Keratinocyte (primary cell): Measurements from ENCODE around the gene LINGO1. TPM values are rescaled to one million over a fixed set of nuclear protein-coding genes. Genes with fewer than 3 reads are reported as not detected.

Experiments
- DNase-seq: peaks from one replicate; pipeline ENCODE4 v3.0.0-alpha.2; 2011; ENCODE audit warnings: low read depth, missing footprints, low spot score
- FAIRE-seq: peaks from 2 replicates; lab custom pipeline; 2011; peaks lifted over from hg19 to GRCh38; lab: Jason Lieb, UNC
- H2AFZ ChIP-seq: 2 replicates; pipeline ENCODE4 v1.6.0; 2012; ENCODE audit warnings: low read length, control low read depth, inconsistent platforms; ENCODE audit not compliant: control insufficient read depth
- H3K27ac ChIP-seq: 2 replicates; pipeline ENCODE4 v1.5.1; 2011; ENCODE audit warnings: low read length; ENCODE audit not compliant: control insufficient read depth, insufficient read depth
- H3K27me3 ChIP-seq: 3 replicates; pipeline ENCODE4 v1.6.0; 2011; ENCODE audit warnings: low read length; ENCODE audit not compliant: control insufficient read depth, insufficient read depth; ENCODE audit errors: extremely low read depth
- H3K36me3 ChIP-seq, 2 experiments: 2 replicates in 1 of 2; 3 replicates in 1 of 2; pipeline ENCODE4 v1.5.1; 2011; ENCODE audit warnings: low read length in 2 of 2, mild to moderate bottlenecking in 1 of 2; ENCODE audit not compliant: control insufficient read depth in 2 of 2, insufficient read depth in 2 of 2; ENCODE audit errors: extremely low read depth in 1 of 2
- H3K4me1 ChIP-seq: 3 replicates; pipeline ENCODE4 v1.5.1; 2011; ENCODE audit warnings: low read length; ENCODE audit not compliant: control insufficient read depth, insufficient read depth; ENCODE audit errors: extremely low read depth
- H3K4me2 ChIP-seq: 3 replicates; pipeline ENCODE4 v1.6.0; 2011; ENCODE audit warnings: low read depth, low read length; ENCODE audit not compliant: control insufficient read depth, insufficient read depth; ENCODE audit errors: extremely low read depth
- H3K4me3 ChIP-seq, 3 experiments: fragments of 200-600 bp in 1 of 3; sonication (generic) in 1 of 3; 2 replicates in 2 of 3; 3 replicates in 1 of 3; pipeline ENCODE4 v1.5.1; 2011 to 2016; ENCODE audit warnings: low read length in 3 of 3, mild to moderate bottlenecking in 3 of 3, control low read depth in 2 of 3, inconsistent platforms in 1 of 3, low read depth in 1 of 3, mixed read lengths in 1 of 3, mixed run types in 1 of 3, moderate library complexity in 1 of 3; ENCODE audit not compliant: control insufficient read depth in 2 of 3, insufficient read depth in 2 of 3; ENCODE audit errors: extremely low read depth in 1 of 3
- H3K79me2 ChIP-seq: 2 replicates; pipeline ENCODE4 v1.6.0; 2012; ENCODE audit warnings: low read length; ENCODE audit not compliant: control insufficient read depth, insufficient read depth
- H3K9ac ChIP-seq: 3 replicates; pipeline ENCODE4 v1.6.0; 2011; ENCODE audit warnings: low read length; ENCODE audit not compliant: control insufficient read depth, insufficient read depth; ENCODE audit errors: extremely low read depth
- H3K9me1 ChIP-seq: 3 replicates; pipeline ENCODE4 v1.6.0; 2011; ENCODE audit warnings: low read length; ENCODE audit not compliant: control insufficient read depth, insufficient read depth; ENCODE audit errors: extremely low read depth
- H3K9me3 ChIP-seq: 2 replicates; pipeline ENCODE4 v1.5.1; 2012; ENCODE audit warnings: low read depth, low read length; ENCODE audit not compliant: control insufficient read depth
- H4K20me1 ChIP-seq: 3 replicates; pipeline ENCODE4 v1.6.0; 2011; ENCODE audit warnings: low read length; ENCODE audit not compliant: control insufficient read depth, insufficient read depth; ENCODE audit errors: extremely low read depth
- CTCF ChIP-seq, 3 experiments: IDR thresholded peaks in 1 of 3; conservative IDR thresholded peaks in 1 of 3; optimal IDR thresholded peaks in 1 of 3; 2 replicates in 2 of 3; 3 replicates in 1 of 3; pipeline versions ENCODE3 to v1.5.1; 2011; ENCODE audit warnings: low read length in 3 of 3, mild to moderate bottlenecking in 3 of 3, moderate library complexity in 2 of 3, control low read depth in 1 of 3, inconsistent platforms in 1 of 3; ENCODE audit not compliant: insufficient read depth in 2 of 3; ENCODE audit errors: extremely low read depth in 1 of 3
- EZH2 ChIP-seq: IDR thresholded peaks from one replicate; pipeline ENCODE4 v1.6.1; 2012; ENCODE audit warnings: inconsistent platforms, mild to moderate bottlenecking, low read length, moderate library complexity
- dilution Hi-C: fragments of 300-500 bp; cut with MboI; formaldehyde crosslinking; loops from one replicate; pipeline ENCODE4 v1.7.0; 2020; ENCODE audit warnings: low sequenced_read_pairs; ENCODE audit not compliant: extremely low pct_ligation_motif_present
- polyA plus RNA-seq, 5 experiments: library from polyadenylated mRNA; depleted of rRNA in 3 of 5; stranded (reverse) in 3 of 5; stranded (forward) in 1 of 5; unstranded in 1 of 5; fragments of >200 nt; gene quantifications; 1 replicate in 1 of 5; 2 replicates in 3 of 5; 3 replicates in 1 of 5; pipeline versions ENCODE4 v1.2.1 to v1.2.3, GENCODE V29; 2011 to 2012; ENCODE audit warnings: missing spikeins in 2 of 5, low read depth in 1 of 5, low replicate concordance in 1 of 5

Gene LINGO1
- polyA plus RNA-seq, 1 donor (not counting 4 experiments of a cell fraction or from before 2014, with no cell fraction given), result not detected

GRCh38 chr15:77614251-77614806 is 18.4 kb downstream of the LINGO1 start:
- TF ChIP-seq EZH2, result no peak
- no peak for TF ChIP-seq CTCF (optimal IDR thresholded peaks at IDR 0.05 in 1 of 3, IDR thresholded peaks at IDR 0.05 in 1 of 3, conservative IDR thresholded peaks at IDR 0.05 in 1 of 3; ENCODE audit: extremely low read depth in 1 of 3, insufficient read depth in 2 of 3, low read length in 3 of 3)
- no peak for FAIRE-seq
- Histone ChIP-seq H2AFZ (no peak overlapping the region), H3K27me3 (peaks cover 2% of the 10 kb centered on the region), H3K9me3 (no peaks in the 10 kb centered on the region), H3K79me2 (no peaks in the 10 kb centered on the region), H3K4me2 (no peak overlapping the region), H3K9me1 (no peaks in the 10 kb centered on the region), H3K36me3 (no peaks in the 10 kb centered on the region), H3K27ac (no peak overlapping the region), H3K4me3 (no peak overlapping the region), H3K4me1 (no peaks in the 10 kb centered on the region), H3K9ac (no peak overlapping the region), H4K20me1 (no peaks in the 10 kb centered on the region)
- no peak for DNase-seq
- dilution Hi-C loops, result no loop called here

- Histone ChIP-seq H3K36me3 (no peaks in the 10 kb centered on the region), H3K9ac (no peak overlapping the region), H3K79me2 (no peaks in the 10 kb centered on the region), H3K4me1 (no peaks in the 10 kb centered on the region), H3K9me3 (no peaks in the 10 kb centered on the region), H3K9me1 (no peaks in the 10 kb centered on the region), H3K4me3 (no peak overlapping the region), H3K4me2 (no peak overlapping the region), H3K27me3 (peaks cover 2% of the 10 kb centered on the region), H2AFZ (no peak overlapping the region), H4K20me1 (no peaks in the 10 kb centered on the region), H3K27ac (no peak overlapping the region)
- DNase-seq, result no peak
- no peak for TF ChIP-seq EZH2
- TF ChIP-seq CTCF (optimal IDR thresholded peaks at IDR 0.05 in 1 of 3, IDR thresholded peaks at IDR 0.05 in 1 of 3, conservative IDR thresholded peaks at IDR 0.05 in 1 of 3; ENCODE audit: extremely low read depth in 1 of 3, insufficient read depth in 2 of 3, low read length in 3 of 3), result no peak
- no peak for FAIRE-seq
- dilution Hi-C loops, result no loop called here
Measured at GRCh38 chr15:77613814-77614213, 18.9 kb downstream of the LINGO1 start.
